ENCODE results near the gene OR6C65.
A peak's percentile ranks its signal among the peaks of the same experiment; 100 is the strongest.
"Not testable (repeated sequence)": the region's sequence is repeated elsewhere in the genome, so short reads cannot be mapped to it uniquely, and the experiment has no call there.

The OR6C65 gene

DNA sequence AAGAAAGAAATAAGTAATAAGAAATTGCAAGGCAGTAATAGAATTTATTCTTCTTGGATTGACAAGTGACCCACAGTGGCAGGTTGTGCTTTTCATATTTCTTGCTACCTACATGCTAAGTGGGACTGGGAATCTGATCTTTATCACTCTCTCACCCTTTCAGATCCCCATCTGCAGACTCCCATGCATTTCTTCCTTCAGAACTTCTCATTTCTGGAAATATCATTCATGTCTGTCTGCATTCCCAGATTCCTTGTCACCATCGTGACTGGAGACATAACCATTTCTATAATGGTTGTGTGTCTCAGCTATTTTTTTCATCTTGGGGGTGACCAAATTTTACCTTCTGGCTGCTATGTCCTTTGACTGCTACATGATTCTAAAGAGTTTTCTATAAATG, 4.0 kb upstream of the OR6C65 start:
- no peak overlapping the region for H3K4me3 ChIP-seq (ENCODE audit: low read length)
- DNase-seq (ENCODE audit: low read depth): no peak
- no peak for TF ChIP-seq CTCF (IDR thresholded peaks at IDR 0.05; ENCODE audit: insufficient read depth, low read depth, low read length, missing control alignments)

GRCh38 chr12:55407866-55408265, 7.5 kb downstream of the OR6C65 start:
- DNase-seq (ENCODE audit: low read depth): no peak
- H3K4me3 ChIP-seq (ENCODE audit: low read length): no peak overlapping the region
- no peak for TF ChIP-seq CTCF (IDR thresholded peaks at IDR 0.05; ENCODE audit: insufficient read depth, low read depth, low read length, missing control alignments)

GRCh38 chr12:55409133-55409532, 8.8 kb downstream of the OR6C65 start:
- not testable (repeated sequence) for DNase-seq (ENCODE audit: low read depth)

GRCh38 chr12:55412138-55412537, 11.8 kb downstream of the OR6C65 start:
- DNase-seq (ENCODE audit: low read depth): not testable (repeated sequence)

More at GRCh38 chr12:55409133-55409532, 8.8 kb downstream of the OR6C65 start:
- not testable (repeated sequence) for H3K4me3 ChIP-seq (ENCODE audit: low read length)

GRCh38 chr12:55413498-55414388, 13.4 kb downstream of the OR6C65 start:
- H3K4me3 ChIP-seq (ENCODE audit: low read length); DNase-seq (ENCODE audit: low read depth): not testable (repeated sequence)

More at GRCh38 chr12:55412138-55412537, 11.8 kb downstream of the OR6C65 start:
- not testable (repeated sequence) for H3K4me3 ChIP-seq (ENCODE audit: low read length)

GRCh38 chr12:55414396-55414823, 14.1 kb downstream of the OR6C65 start:
- DNase-seq (ENCODE audit: low read depth); H3K4me3 ChIP-seq (ENCODE audit: low read length): not testable (repeated sequence)

DNA sequence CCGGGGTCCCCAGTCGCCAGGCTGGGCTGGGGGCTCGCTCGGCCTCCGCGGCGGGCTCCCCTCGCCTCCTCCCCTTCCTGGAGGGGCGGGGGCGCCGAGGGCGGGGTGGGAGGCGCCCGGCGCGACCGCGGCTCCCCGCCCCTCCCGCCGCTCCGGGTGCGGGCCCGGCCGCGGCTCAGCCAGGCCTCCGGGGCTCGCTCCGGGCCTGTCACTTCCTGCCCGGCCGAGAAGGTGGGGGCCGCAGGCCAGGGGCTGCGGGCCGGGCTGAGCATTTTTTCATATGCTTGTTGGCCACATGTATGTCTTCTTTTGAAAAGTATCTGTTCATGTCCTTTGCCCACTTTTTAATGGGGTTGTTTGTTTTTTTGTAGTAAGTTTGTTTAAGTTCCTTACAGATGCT, 14.6 kb downstream of the OR6C65 start:
- not testable (repeated sequence) for DNase-seq (ENCODE audit: low read depth); H3K4me3 ChIP-seq (ENCODE audit: low read length)

DNA sequence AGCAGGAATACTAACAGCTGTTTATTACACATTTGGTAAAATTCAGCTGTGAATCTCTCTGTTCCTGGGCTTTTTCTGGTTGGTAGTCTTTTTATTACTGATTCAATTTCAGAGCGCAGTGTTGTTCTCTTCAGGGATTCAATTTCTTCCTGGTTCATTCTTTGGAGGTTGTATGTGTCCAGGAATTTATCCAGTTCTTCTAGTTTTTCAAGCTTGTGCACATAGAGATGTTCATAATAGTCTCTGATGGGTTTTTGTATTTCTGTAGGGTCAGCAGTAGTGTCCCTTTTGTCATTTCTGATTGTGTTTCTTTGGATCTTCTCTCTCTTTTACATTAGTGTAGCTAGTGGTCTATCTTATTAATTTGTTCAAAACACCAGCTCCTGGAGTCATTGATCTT, 16.6 kb downstream of the OR6C65 start:
- TF ChIP-seq CTCF (IDR thresholded peaks at IDR 0.05; ENCODE audit: insufficient read depth, low read depth, low read length, missing control alignments): no peak
- no peak overlapping the region for H3K4me3 ChIP-seq (ENCODE audit: low read length)
- peak; percentile 21 for DNase-seq (ENCODE audit: low read depth)

- DNase-seq (ENCODE audit: low read depth): no peak
- no peak overlapping the region for H3K4me3 ChIP-seq (ENCODE audit: low read length)
- no peak for TF ChIP-seq CTCF (IDR thresholded peaks at IDR 0.05; ENCODE audit: insufficient read depth, low read depth, low read length, missing control alignments)
Measured at GRCh38 chr12:55420307-55420962, 20.1 kb downstream of the OR6C65 start.

Data from epithelial cell of esophagus (primary cell).